ENCODE data around the gene MTTP. TPM values are rescaled to one million over a fixed set of nuclear protein-coding genes. Genes with fewer than 3 reads are reported as not detected.

MTTP gene
- total RNA-seq, 1 donor from 2014 or later = 1.9 TPM

DNA sequence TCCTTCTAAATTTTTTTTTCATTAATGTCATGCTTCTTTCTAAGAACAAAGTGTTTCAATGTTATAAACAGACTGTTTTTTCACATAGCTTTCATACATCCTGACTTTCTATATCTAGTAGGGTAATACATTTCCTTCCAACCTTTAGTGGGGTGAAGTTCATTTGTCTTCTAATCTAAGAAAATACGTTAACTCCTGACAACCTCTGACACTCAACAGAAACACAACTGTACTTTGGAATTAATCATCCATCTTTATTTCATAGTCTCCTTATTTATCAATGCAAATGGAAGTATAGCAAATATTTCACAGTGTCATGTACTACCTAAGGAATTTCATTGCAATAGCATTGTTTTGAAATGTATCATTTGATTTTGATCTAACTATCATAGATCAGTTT is 2.7 kb upstream of the MTTP start:
- TF ChIP-seq, protein P1, sequence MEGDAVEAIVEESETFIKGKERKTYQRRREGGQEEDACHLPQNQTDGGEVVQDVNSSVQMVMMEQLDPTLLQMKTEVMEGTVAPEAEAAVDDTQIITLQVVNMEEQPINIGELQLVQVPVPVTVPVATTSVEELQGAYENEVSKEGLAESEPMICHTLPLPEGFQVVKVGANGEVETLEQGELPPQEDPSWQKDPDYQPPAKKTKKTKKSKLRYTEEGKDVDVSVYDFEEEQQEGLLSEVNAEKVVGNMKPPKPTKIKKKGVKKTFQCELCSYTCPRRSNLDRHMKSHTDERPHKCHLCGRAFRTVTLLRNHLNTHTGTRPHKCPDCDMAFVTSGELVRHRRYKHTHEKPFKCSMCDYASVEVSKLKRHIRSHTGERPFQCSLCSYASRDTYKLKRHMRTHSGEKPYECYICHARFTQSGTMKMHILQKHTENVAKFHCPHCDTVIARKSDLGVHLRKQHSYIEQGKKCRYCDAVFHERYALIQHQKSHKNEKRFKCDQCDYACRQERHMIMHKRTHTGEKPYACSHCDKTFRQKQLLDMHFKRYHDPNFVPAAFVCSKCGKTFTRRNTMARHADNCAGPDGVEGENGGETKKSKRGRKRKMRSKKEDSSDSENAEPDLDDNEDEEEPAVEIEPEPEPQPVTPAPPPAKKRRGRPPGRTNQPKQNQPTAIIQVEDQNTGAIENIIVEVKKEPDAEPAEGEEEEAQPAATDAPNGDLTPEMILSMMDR (IDR thresholded peaks at IDR 0.05) = no peak
- Histone ChIP-seq H3K27me3 (no peaks in the 10 kb centered on the region), H3K4me1 (peaks cover 0 to 3% of the 10 kb centered on the region in 2 donors), H3K9me3 (no peaks in the 10 kb centered on the region), H3K27ac (no peak overlapping the region), H3K36me3 (no peaks in the 10 kb centered on the region), H3K4me3 (no peak overlapping the region)
- no peak for DNase-seq (ENCODE audit: low spot score in 2 of 2)
- intact Hi-C loops (cut with DNase I) = no loop called here

DNA sequence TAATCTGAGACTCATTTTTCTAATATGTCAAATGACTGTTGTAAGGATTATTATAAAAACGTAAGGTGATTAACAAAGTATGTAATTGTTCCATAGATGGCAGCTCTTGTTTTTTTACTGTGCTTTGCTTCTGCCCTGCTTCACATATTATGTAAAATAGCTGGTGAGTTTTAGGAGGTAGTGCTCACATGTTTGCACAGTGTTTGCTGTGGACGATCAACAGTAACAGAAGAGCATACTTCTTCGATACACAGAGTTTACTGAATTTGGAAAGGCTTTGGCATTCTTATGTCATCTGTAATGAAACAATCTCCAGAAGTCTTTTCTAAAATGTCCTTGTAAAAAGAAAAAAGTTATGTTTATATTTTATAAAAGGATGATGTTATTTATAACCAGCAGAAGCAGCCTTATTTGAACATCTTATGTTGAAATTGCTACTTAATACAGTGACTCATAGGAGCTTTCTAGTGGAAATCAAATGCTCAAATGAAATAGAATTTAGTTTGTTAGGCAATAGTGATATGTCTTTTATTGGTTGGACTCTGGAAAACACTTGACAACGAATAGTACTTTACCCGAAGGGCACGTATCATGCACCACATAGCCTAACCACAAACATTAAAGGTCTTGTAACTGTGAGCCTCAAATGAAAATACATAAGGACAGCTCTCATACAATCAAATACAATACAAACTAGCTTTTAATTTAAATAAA is 1.9 kb upstream of the MTTP start:
- H3K27ac ChIP-seq = peak overlapping the region in 1 of 2 donors; percentile 42
- intact Hi-C loops (cut with DNase I) = no loop called here
- no peaks in the 10 kb centered on the region for H3K27me3 ChIP-seq
- H3K36me3 ChIP-seq = no peaks in the 10 kb centered on the region
- peaks cover 0 to 3% of the 10 kb centered on the region in 2 donors for H3K4me1 ChIP-seq
- DNase-seq (ENCODE audit: low spot score in 2 of 2) = no peak
- H3K9me3 ChIP-seq = no peaks in the 10 kb centered on the region
- TF ChIP-seq, protein P1 (IDR thresholded peaks at IDR 0.05) = no peak
- no peak overlapping the region for H3K4me3 ChIP-seq

DNA sequence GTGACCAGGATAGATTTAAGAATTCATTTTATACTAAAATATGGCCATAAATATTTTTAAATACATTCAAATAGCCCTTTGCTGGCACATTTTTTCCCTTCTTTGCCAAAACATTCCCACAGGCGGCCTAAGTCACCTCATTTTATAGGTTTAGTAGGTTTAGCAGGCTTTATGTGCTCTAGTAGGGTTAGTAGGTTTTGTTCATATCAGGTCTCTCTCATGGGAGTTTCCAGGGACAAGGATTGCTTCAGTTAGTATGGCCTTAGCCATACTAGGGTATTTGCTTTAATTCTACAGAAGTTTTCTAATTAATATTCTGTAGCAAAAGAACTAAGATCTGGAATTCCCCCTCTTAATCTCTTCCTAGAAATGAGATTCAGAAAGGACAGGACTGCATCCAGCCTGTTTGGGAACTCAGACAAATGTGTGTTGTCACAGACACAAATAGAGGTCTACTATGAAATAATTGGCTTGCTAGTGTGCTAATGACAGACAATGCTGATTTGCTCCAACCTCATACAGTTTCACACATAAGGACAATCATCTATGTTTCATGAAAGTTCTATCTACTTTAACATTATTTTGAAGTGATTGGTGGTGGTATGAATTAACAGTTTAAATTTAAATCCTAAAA is 772 bp upstream of the MTTP start:
- H3K9me3 ChIP-seq = no peaks in the 10 kb centered on the region
- TF ChIP-seq, protein P1 (IDR thresholded peaks at IDR 0.05) = no peak
- no peaks in the 10 kb centered on the region for H3K36me3 ChIP-seq
- no peaks in the 10 kb centered on the region for H3K27me3 ChIP-seq
- intact Hi-C loops (cut with DNase I) = no loop called here
- H3K27ac ChIP-seq = peak overlapping the region in 1 of 2 donors; percentile 42
- no peak overlapping the region for H3K4me3 ChIP-seq
- no peak for DNase-seq (ENCODE audit: low spot score in 2 of 2)
- H3K4me1 ChIP-seq = peaks cover 0 to 3% of the 10 kb centered on the region in 2 donors

DNA sequence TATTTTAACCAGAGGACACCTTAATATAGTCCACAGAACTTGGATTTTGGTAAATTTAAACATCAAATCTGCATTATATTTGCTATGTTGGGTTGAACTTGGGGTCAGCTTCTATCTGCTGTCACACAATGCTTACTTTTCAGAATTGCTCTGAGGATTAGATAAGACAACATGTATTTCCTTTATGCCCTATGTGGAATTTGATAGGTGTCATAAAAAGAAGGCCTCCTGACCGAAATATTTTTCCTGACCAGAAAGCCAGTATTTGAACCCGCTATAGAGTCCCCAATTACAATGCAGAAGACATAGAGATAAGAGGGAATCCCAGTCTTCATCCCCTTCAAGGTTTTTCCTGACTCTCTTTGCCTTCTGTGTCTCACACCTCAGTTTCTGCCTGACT is 4.1 kb downstream of the MTTP start:
- intact Hi-C loops (cut with DNase I) = no loop called here
- DNase-seq (ENCODE audit: low spot score in 2 of 2) = no peak
- no peaks in the 10 kb centered on the region for H3K36me3 ChIP-seq
- no peaks in the 10 kb centered on the region for H3K9me3 ChIP-seq
- no peak overlapping the region for H3K27ac ChIP-seq
- no peaks in the 10 kb centered on the region for H3K27me3 ChIP-seq
- TF ChIP-seq, protein P1 (IDR thresholded peaks at IDR 0.05) = no peak
- no peak overlapping the region for H3K4me3 ChIP-seq
- peaks cover 0 to 1% of the 10 kb centered on the region in 2 donors for H3K4me1 ChIP-seq

DNA sequence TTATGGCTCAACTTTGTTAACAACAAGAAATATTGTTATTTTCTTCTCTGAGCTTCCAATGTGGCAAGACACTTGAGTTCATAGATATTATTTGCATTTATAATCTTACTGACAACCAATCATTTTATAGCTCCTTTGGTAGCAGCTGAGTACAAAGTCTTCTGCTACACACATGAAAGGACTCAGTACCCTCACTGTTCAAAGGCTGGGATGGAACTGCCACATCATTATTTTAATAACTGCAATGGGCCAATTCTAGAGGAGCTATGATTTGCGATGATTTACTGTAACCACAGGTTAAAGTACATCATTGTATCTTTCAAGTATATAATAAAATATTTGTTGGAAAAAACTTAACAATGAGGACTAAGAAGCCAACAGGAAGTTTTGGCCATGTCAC is 10.9 kb downstream of the MTTP start:
- Histone ChIP-seq H3K9me3 (no peaks in the 10 kb centered on the region), H3K4me1 (peaks cover 0 to 6% of the 10 kb centered on the region in 2 donors), H3K36me3 (no peaks in the 10 kb centered on the region), H3K27ac (no peak overlapping the region), H3K27me3 (no peaks in the 10 kb centered on the region), H3K4me3 (no peak overlapping the region)
- DNase-seq (ENCODE audit: low spot score in 2 of 2) = no peak
- intact Hi-C loops (cut with DNase I) = no loop called here
- TF ChIP-seq, protein P1 (IDR thresholded peaks at IDR 0.05) = no peak
